Activated CD8-positive, alpha-beta memory T cell treated with anti-CD3 and anti-CD28 coated beads, Interleukin-2, amount 50 U/mL, for 1 hour (primary cell): Measurements from ENCODE around the gene APEH.

Experiments used
- DNase-seq: peaks from one replicate; pipeline ENCODE4 v3.0.0-alpha.2; 2020; ENCODE audit errors: extremely low read depth

Gene APEH

DNA sequence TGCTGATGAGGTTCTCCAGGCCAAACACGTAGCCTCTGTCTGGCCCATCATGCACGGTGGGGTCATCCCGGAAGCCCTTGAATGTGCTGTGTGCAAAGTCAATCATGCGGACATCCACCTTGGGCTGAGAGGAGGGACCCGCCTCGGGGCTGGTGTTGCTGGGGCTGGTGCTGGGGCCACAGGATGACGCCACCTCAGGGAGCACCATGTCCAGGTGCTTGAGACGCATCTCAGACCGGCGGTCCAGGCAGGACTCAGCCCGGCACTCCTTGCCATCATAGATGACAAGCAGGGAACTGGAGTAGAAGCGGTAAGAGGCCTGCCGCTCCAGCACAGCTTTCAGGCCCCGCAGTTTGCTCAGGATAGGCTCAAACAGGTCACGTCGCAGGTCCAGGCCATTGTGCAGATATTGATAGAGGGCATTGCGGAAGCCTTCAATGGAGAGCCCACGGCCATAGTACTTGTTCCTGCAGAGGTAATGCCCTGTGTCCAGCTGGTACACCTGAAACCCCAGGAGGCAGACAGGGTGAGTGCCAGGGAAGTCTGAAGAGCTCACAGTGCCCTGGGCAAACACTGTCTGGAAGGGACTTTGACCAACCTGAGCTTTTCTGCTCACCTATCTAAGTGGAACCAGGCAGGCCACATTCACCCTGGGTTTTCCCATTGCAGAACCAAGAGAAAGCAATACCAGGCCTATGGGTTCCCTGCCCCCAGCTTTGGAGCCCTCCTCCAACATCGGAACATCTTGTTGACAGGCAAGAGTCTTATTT lies 53.2 kb downstream of the APEH start:
- DNase-seq = no peak

DNA sequence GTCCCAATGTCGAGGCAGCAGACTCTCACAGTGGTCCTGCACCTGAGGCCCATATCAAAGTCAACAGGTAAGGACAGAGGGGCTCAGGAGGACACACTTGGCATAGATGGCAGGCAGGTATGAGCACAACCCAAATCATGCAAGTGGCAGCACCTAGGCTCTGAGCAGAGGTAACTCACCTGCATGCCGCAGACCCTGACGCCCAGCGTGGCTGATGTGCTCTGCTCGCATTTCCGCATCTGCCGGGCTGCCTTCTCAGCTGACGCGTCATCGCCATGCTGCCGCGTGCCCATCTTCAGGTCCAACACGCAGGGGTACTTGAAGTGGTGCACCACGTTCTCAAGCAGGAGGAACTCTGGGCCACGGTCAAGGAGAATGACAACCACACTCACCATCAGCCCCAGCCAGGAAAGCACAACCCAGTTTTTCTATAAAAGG lies 53.8 kb downstream of the APEH start:
- no peak for DNase-seq

DNA sequence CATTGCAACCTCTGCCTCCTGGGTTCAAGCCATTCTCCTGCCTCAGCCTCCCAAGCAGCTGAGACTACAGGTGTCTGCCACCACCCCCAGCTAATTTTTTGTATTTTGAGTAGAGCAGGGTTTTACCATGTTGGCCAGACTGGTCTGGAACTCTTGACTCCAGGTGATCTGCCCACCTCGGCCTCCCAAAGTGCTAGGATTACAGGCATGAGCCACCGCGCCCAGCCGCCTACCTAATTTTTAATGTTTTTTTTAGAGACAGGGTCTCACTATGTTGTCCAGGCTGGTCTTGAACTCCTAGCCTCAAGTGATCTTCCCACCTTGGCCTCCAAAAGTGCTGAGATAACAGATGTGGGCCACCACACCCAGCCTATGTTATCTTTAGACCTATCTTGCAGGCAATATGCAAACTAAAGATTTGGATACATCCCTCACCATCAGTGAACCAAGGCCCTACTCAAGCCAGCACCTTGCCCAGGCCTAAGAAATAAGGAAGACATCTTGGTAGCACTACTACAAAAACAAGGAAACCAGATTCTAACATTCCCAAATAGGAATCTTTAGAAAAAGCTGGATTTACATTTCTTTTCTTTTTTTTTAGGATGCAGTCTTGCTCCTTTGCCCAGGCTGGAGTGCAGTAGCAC lies 55.9 kb downstream of the APEH start:
- DNase-seq = no peak

DNA sequence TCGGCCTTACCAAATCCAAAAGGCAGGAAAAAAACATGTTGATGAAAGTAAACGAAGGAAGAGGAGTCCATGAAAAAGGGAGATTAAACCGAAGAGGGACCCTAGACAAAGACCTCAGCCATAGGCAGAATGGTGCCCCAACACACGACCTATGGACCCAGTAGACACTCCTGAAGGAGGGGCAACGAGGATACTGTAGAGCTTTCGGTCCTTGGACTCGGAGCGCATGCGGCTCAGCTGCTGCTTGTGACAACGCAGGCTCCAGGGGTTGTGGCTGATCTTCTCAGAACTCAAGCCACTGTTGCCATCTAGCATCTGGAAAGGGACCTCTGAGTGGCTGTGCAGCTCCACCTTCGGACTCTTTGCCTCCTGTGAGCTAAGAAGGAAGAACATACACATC lies 58.4 kb downstream of the APEH start:
- DNase-seq = no peak

DNA sequence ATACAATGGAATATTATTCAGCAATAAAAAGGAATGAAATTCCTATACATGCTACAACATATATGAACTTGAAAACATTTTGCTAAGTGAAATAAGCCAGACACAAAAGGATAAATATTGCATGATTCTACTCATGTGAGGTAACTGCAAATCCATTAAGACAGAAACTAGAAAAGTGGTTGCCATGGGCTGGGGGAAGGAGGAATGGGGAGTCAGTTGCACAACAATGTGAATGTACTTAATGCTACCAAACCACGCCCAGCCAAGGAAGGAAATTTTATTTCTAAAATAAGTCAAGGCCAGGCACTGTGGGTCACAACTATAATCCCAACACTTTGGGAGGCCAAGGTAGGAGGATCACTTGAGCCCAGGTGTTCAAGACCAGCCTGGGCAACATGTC lies 59.4 kb downstream of the APEH start:
- no peak for DNase-seq
